DMS114 treated with DMSO at 0.1 percent for 48 hours (cell line): ENCODE measurements around the gene MAP2K4.

Source experiments
- DNase-seq: peaks from one replicate; lab custom pipeline; 2025; ENCODE audit not compliant: unreplicated experiment; lab: John Stamatoyannopoulos, UW

The MAP2K4 gene

GRCh38 chr17:12085076-12085949, 64.6 kb downstream of the MAP2K4 start:
- no peak for DNase-seq

- no peak for DNase-seq
Observed at GRCh38 chr17:12088035-12088434, 67.4 kb downstream of the MAP2K4 start.

- DNase-seq, result no peak
Observed at GRCh38 chr17:12089809-12090384, 69.2 kb downstream of the MAP2K4 start.

GRCh38 chr17:12094336-12094735, 73.7 kb downstream of the MAP2K4 start:
- no peak for DNase-seq

GRCh38 chr17:12095522-12095921, 74.8 kb downstream of the MAP2K4 start:
- no peak for DNase-seq

GRCh38 chr17:12097326-12097725, 76.6 kb downstream of the MAP2K4 start:
- DNase-seq, result no peak

- DNase-seq, result no peak
Observed at GRCh38 chr17:12098568-12098967, 77.9 kb downstream of the MAP2K4 start.

- DNase-seq, result no peak
Observed at GRCh38 chr17:12099412-12099811, 78.7 kb downstream of the MAP2K4 start.

- no peak for DNase-seq
Observed at GRCh38 chr17:12104831-12105230, 84.2 kb downstream of the MAP2K4 start.

GRCh38 chr17:12107905-12108304, 87.2 kb downstream of the MAP2K4 start:
- no peak for DNase-seq

GRCh38 chr17:12110906-12111305, 90.2 kb downstream of the MAP2K4 start:
- no peak for DNase-seq

- DNase-seq, result no peak
Observed at GRCh38 chr17:12113156-12113555, 92.5 kb downstream of the MAP2K4 start.

- DNase-seq, result no peak
Observed at GRCh38 chr17:12114686-12115418, 94.2 kb downstream of the MAP2K4 start.

GRCh38 chr17:12116143-12116542, 95.5 kb downstream of the MAP2K4 start:
- DNase-seq, result no peak

- no peak for DNase-seq
Observed at GRCh38 chr17:12118617-12119016, 97.9 kb downstream of the MAP2K4 start.

- no peak for DNase-seq
Observed at GRCh38 chr17:12122075-12122474, 101.4 kb downstream of the MAP2K4 start.

GRCh38 chr17:12127177-12127576, 106.5 kb downstream of the MAP2K4 start:
- DNase-seq, result no peak

- no peak for DNase-seq
Observed at GRCh38 chr17:12127667-12128066, 107.0 kb downstream of the MAP2K4 start.

- no peak for DNase-seq
Observed at GRCh38 chr17:12128946-12129345, 108.3 kb downstream of the MAP2K4 start.

GRCh38 chr17:12133183-12133582, 112.5 kb downstream of the MAP2K4 start:
- DNase-seq, result no peak

GRCh38 chr17:12134101-12134500, 113.4 kb downstream of the MAP2K4 start:
- no peak for DNase-seq

GRCh38 chr17:12134587-12134986, 113.9 kb downstream of the MAP2K4 start:
- DNase-seq, result no peak
